ENCODE results near the gene SHF.

DNA sequence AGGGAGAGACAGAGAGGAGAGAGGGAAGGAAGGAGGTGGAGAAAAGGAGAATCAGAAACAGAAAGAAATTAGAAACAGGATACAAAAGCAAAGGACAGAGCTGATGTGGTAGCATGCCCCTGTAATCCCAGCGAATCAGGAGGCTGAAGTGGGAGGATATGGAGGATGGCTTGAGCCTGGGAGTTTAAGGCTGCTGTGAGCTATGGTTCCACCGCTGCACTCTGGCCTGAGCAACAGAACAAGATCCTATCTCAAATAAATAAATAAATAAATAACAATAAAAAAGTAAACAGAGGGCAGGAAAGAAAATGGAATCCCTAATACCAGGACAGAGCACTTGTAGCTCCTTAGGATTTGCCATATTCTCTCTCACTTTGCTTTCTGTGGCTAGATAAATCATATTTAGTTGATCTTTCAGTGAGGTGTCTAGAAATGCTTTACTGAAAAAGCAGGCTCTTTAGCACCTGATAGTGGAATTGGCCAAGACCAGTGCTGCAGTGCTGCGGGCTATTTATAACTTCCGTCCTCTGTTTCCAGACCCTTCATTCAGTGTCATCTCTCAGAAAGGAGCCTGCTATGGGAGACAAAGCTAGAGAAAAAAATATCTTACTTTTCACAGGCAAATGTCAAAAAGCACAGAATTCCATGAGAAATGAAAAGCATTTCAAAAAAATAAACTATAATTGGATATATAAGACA, 44.2 kb upstream of the SHF start:
- TF ChIP-seq ZNF426 (tag by site-specific recombination; IDR thresholded peaks at IDR 0.05) = no peak
- TF ChIP-seq ZNF221 (tag by site-specific recombination; IDR thresholded peaks at IDR 0.05; ENCODE audit: borderline replicate concordance) = no peak
- TF ChIP-seq ZNF610 (tag by site-specific recombination; IDR thresholded peaks at IDR 0.05; ENCODE audit: borderline replicate concordance) = no peak
- no peak for TF ChIP-seq ZNF398 (tag by site-specific recombination; IDR thresholded peaks at IDR 0.05)
- no peak for TF ChIP-seq PRDM6 (tag by site-specific recombination; IDR thresholded peaks at IDR 0.05)
- TF ChIP-seq ZNF366 (tag by site-specific recombination; conservative IDR thresholded peaks at IDR 0.05) = no peak
- TF ChIP-seq CTCF (tag by site-specific recombination; IDR thresholded peaks at IDR 0.05) = no peak
